Upper lobe of left lung (tissue), 4 donors: ENCODE measurements around the gene STARD9.

Experiments used
- CTCF ChIP-seq, 6 experiments: fragments of 450-650 bp in 4 of 6; fragments of 200-600 bp in 2 of 6; sonication (generic) in 2 of 6; IDR thresholded peaks; one replicate each; pipeline ENCODE4 v1.5.1; 2016 to 2019; ENCODE audit warnings: antibody characterized with exemption in 6 of 6
- EP300 ChIP-seq, 4 donors: sonication (generic); formaldehyde crosslinking; IDR thresholded peaks; one replicate each; pipeline ENCODE4 v1.5.1; 2017; ENCODE audit warnings: antibody characterized with exemption in 4 of 4, control low read depth in 2 of 4
- POLR2A ChIP-seq, 4 donors: fragments of 450-650 bp; IDR thresholded peaks; one replicate each; pipeline ENCODE4 v1.5.1; 2016 to 2017; ENCODE audit warnings: antibody characterized with exemption in 4 of 4, mild to moderate bottlenecking in 2 of 4
- POLR2AphosphoS5 ChIP-seq, 2 donors: sonication (generic); formaldehyde crosslinking; IDR thresholded peaks; one replicate each; pipeline ENCODE4 v1.5.1; 2017; ENCODE audit warnings: antibody characterized with exemption in 2 of 2

- TF ChIP-seq POLR2AphosphoS5 (IDR thresholded peaks at IDR 0.05): no peak
- TF ChIP-seq CTCF (IDR thresholded peaks at IDR 0.05): no peak
- no peak for TF ChIP-seq POLR2A (IDR thresholded peaks at IDR 0.05)
- no peak for TF ChIP-seq EP300 (IDR thresholded peaks at IDR 0.05)
These were observed 2.2 kb downstream of the STARD9 start for GRCh38 chr15:42577514-42578031.
